ENCODE data around the gene DSP. TPM values are rescaled to one million over a fixed set of nuclear protein-coding genes. Genes with fewer than 3 reads are reported as not detected.

Gene DSP
- total RNA-seq, 1 donor from 2014 or later = not detected

- peaks cover 26% of the 10 kb centered on the region for H3K27me3 Mint-ChIP-seq (ENCODE audit: insufficient read depth)
- DNase-seq (ENCODE audit: low spot score) = no peak
- no peak overlapping the region for H3K4me3 Mint-ChIP-seq
- H3K9me3 Mint-ChIP-seq = no peaks in the 10 kb centered on the region
- intact Hi-C loops (cut with micrococcal nuclease) = no loop called here
- H3K36me3 Mint-ChIP-seq (ENCODE audit: low read depth) = no peaks in the 10 kb centered on the region
- H3K4me1 Mint-ChIP-seq (ENCODE audit: low read depth) = no peaks in the 10 kb centered on the region
- no peak overlapping the region for H3K27ac Mint-ChIP-seq
These were observed 33.0 kb downstream of the DSP start for GRCh38 chr6:7574500-7574899.

GRCh38 chr6:7578516-7578915 lies 37.0 kb downstream of the DSP start:
- peaks cover 16% of the 10 kb centered on the region for H3K27me3 Mint-ChIP-seq (ENCODE audit: insufficient read depth)
- DNase-seq (ENCODE audit: low spot score) = no peak
- no peak overlapping the region for H3K27ac Mint-ChIP-seq
- H3K9me3 Mint-ChIP-seq = no peaks in the 10 kb centered on the region
- H3K4me3 Mint-ChIP-seq = no peak overlapping the region
- no peaks in the 10 kb centered on the region for H3K36me3 Mint-ChIP-seq (ENCODE audit: low read depth)
- H3K4me1 Mint-ChIP-seq (ENCODE audit: low read depth) = no peaks in the 10 kb centered on the region
- intact Hi-C loops (cut with micrococcal nuclease) = no loop called here

GRCh38 chr6:7578931-7579330 lies 37.5 kb downstream of the DSP start:
- H3K4me1 Mint-ChIP-seq (ENCODE audit: low read depth) = no peaks in the 10 kb centered on the region
- DNase-seq (ENCODE audit: low spot score) = no peak
- H3K9me3 Mint-ChIP-seq = no peaks in the 10 kb centered on the region
- intact Hi-C loops (cut with micrococcal nuclease) = no loop called here
- H3K36me3 Mint-ChIP-seq (ENCODE audit: low read depth) = no peaks in the 10 kb centered on the region
- no peak overlapping the region for H3K27ac Mint-ChIP-seq
- H3K4me3 Mint-ChIP-seq = no peak overlapping the region
- peaks cover 14% of the 10 kb centered on the region for H3K27me3 Mint-ChIP-seq (ENCODE audit: insufficient read depth)

GRCh38 chr6:7579851-7580250 lies 38.4 kb downstream of the DSP start:
- Mint-ChIP-seq H3K4me3 (no peak overlapping the region), H3K4me1 (ENCODE audit: low read depth) (no peaks in the 10 kb centered on the region), H3K27ac (no peak overlapping the region), H3K36me3 (ENCODE audit: low read depth) (no peaks in the 10 kb centered on the region), H3K27me3 (ENCODE audit: insufficient read depth) (peaks cover 14% of the 10 kb centered on the region), H3K9me3 (no peaks in the 10 kb centered on the region)
- no peak for DNase-seq (ENCODE audit: low spot score)
- intact Hi-C loops (cut with micrococcal nuclease) = no loop called here

- no peak for DNase-seq (ENCODE audit: low spot score)
- intact Hi-C loops (cut with micrococcal nuclease) = no loop called here
- Mint-ChIP-seq H3K9me3 (no peaks in the 10 kb centered on the region), H3K4me1 (ENCODE audit: low read depth) (no peaks in the 10 kb centered on the region), H3K4me3 (no peak overlapping the region), H3K27me3 (ENCODE audit: insufficient read depth) (peaks cover 10% of the 10 kb centered on the region), H3K27ac (no peak overlapping the region), H3K36me3 (ENCODE audit: low read depth) (no peaks in the 10 kb centered on the region)
These were observed 39.1 kb downstream of the DSP start for GRCh38 chr6:7580537-7580926.

- H3K4me3 Mint-ChIP-seq = no peak overlapping the region
- intact Hi-C loops (cut with micrococcal nuclease) = no loop called here
- no peak for DNase-seq (ENCODE audit: low spot score)
- no peak overlapping the region for H3K27ac Mint-ChIP-seq
- H3K36me3 Mint-ChIP-seq (ENCODE audit: low read depth) = no peaks in the 10 kb centered on the region
- H3K27me3 Mint-ChIP-seq (ENCODE audit: insufficient read depth) = peaks cover 10% of the 10 kb centered on the region
- H3K4me1 Mint-ChIP-seq (ENCODE audit: low read depth) = no peaks in the 10 kb centered on the region
- H3K9me3 Mint-ChIP-seq = no peaks in the 10 kb centered on the region
These were observed 39.6 kb downstream of the DSP start for GRCh38 chr6:7580927-7581618.

- peaks cover 12% of the 10 kb centered on the region for H3K4me1 Mint-ChIP-seq (ENCODE audit: low read depth)
- H3K9me3 Mint-ChIP-seq = no peaks in the 10 kb centered on the region
- H3K36me3 Mint-ChIP-seq (ENCODE audit: low read depth) = peaks cover 2% of the 10 kb centered on the region
- intact Hi-C loops (cut with micrococcal nuclease) = no loop called here
- no peak overlapping the region for H3K27ac Mint-ChIP-seq
- peaks cover 3% of the 10 kb centered on the region for H3K27me3 Mint-ChIP-seq (ENCODE audit: insufficient read depth)
- no peak for DNase-seq (ENCODE audit: low spot score)
- H3K4me3 Mint-ChIP-seq = no peak overlapping the region
These were observed 43.9 kb downstream of the DSP start for GRCh38 chr6:7585287-7585930.

- Mint-ChIP-seq H3K27ac (no peak overlapping the region), H3K4me1 (ENCODE audit: low read depth) (peaks cover 33% of the 10 kb centered on the region), H3K4me3 (no peak overlapping the region), H3K9me3 (no peaks in the 10 kb centered on the region), H3K27me3 (ENCODE audit: insufficient read depth) (peaks cover 3% of the 10 kb centered on the region), H3K36me3 (ENCODE audit: low read depth) (peaks cover 8% of the 10 kb centered on the region)
- intact Hi-C loops (cut with micrococcal nuclease) = no loop called here
- no peak for DNase-seq (ENCODE audit: low spot score)
These were observed 46.2 kb downstream of the DSP start for GRCh38 chr6:7587631-7588100.

- Mint-ChIP-seq H3K36me3 (ENCODE audit: low read depth) (peaks cover 13% of the 10 kb centered on the region), H3K27ac (no peak overlapping the region), H3K9me3 (no peaks in the 10 kb centered on the region), H3K4me1 (ENCODE audit: low read depth) (peaks cover 40% of the 10 kb centered on the region), H3K27me3 (ENCODE audit: insufficient read depth) (peaks cover 3% of the 10 kb centered on the region), H3K4me3 (no peak overlapping the region)
- no peak for DNase-seq (ENCODE audit: low spot score)
- intact Hi-C loops (cut with micrococcal nuclease) = no loop called here
These were observed 47.0 kb downstream of the DSP start for GRCh38 chr6:7588506-7588905.

GRCh38 chr6:7589221-7589620 lies 47.8 kb downstream of the DSP start:
- Mint-ChIP-seq H3K27me3 (ENCODE audit: insufficient read depth) (peaks cover 3% of the 10 kb centered on the region), H3K36me3 (ENCODE audit: low read depth) (peaks cover 13% of the 10 kb centered on the region), H3K4me3 (peak overlapping the region; percentile 100), H3K9me3 (no peaks in the 10 kb centered on the region), H3K4me1 (ENCODE audit: low read depth) (peaks cover 40% of the 10 kb centered on the region), H3K27ac (no peak overlapping the region)
- intact Hi-C loops (cut with micrococcal nuclease) = no loop called here
- no peak for DNase-seq (ENCODE audit: low spot score)

GRCh38 chr6:7589949-7590917 lies 48.8 kb downstream of the DSP start, which contains the start of gene SNRNP48:
Gene SNRNP48, plus strand, starts transcription at chr6:7590198. Its CDS starts 60 bp downstream, at chr6:7590258.
- H3K27ac Mint-ChIP-seq = peak within 1 kb of the TSS; percentile 95
- peak within 1 kb of the TSS; percentile 100 for H3K4me3 Mint-ChIP-seq
- no peaks in the 10 kb centered on the region for H3K27me3 Mint-ChIP-seq (ENCODE audit: insufficient read depth)
- intact Hi-C loops (cut with micrococcal nuclease) = loop anchor here (1.0 to 5.0 kb wide), 9 partner anchors 15 to 847 kb away; partner anchors contain the start of genes BLOC1S5, CAGE1, DSP and EEF1E1
- peak; percentile 88 for DNase-seq (ENCODE audit: low spot score)
- peaks cover 40% of the 10 kb centered on the region for H3K4me1 Mint-ChIP-seq (ENCODE audit: low read depth)
- no peaks in the 10 kb centered on the region for H3K9me3 Mint-ChIP-seq
- H3K36me3 Mint-ChIP-seq (ENCODE audit: low read depth) = peaks cover 15% of the 10 kb centered on the region

GRCh38 chr6:7590918-7591302 lies 49.4 kb downstream of the DSP start:
- no peaks in the 10 kb centered on the region for H3K27me3 Mint-ChIP-seq (ENCODE audit: insufficient read depth)
- intact Hi-C loops (cut with micrococcal nuclease) = loop anchor here (1.0 to 5.0 kb wide), 9 partner anchors 14 to 846 kb away; partner anchors contain the start of genes BLOC1S5, CAGE1, DSP and EEF1E1
- no peak for DNase-seq (ENCODE audit: low spot score)
- peaks cover 40% of the 10 kb centered on the region for H3K4me1 Mint-ChIP-seq (ENCODE audit: low read depth)
- no peaks in the 10 kb centered on the region for H3K9me3 Mint-ChIP-seq
- peaks cover 15% of the 10 kb centered on the region for H3K36me3 Mint-ChIP-seq (ENCODE audit: low read depth)
- no peak overlapping the region for H3K27ac Mint-ChIP-seq
- peak overlapping the region; percentile 100 for H3K4me3 Mint-ChIP-seq

All from activated T-helper 1 cell treated with anti-CD3 and anti-CD28 coated beads, Interleukin-12 subunit alpha, Interleukin-12 subunit beta, Interleukin-2, Interleukin-4 antibody, amounts not matched to agents 30 ng/mL and 10 ng/mL and 1 ng/mL, durations not matched to agents 14 hours and 24 hours and 36 hours (primary cell).